Measurements from ENCODE around the gene AIM2.

AIM2 gene

DNA sequence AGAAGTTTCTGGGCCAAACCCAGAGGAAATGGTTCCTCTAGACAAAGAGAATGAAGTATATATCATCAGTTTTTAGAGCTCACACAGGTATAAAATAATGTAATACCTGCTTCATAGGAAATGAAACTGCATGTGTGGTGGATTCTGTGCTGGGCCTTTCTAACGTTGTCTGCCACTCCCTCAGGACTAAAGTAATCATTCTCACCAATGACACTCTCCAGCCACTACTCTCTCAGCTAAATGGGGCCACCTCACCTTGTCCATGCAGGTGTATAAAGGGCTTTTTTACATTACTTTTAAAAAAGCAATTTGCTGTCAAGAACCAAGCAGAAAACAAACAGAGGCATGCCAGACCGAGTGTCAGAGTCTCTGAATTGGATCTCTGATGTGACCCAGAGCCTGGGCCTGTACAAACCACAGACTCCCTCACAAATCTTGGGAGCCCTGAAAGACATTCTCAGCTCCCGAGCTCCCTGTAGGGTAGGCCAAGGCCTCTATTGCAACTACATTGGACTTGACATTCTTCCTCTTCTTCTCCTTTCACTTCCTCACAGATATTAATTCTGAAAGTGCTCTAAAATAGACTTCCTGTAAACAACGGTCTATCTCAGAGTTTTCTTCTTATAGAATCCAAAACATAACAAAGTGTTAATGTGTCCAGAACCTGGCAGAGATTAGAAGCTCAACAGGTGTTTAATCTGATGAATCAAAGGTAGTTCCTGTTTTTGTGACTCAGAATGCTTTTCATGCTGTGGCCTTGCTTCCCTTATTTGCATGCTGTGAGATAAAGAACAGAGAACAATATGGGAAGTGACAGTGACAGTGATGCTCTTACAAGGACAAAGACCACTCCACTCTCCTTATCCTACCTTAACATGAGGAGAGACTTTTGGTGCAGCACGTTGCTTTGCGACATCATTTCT is 8.6 kb downstream of the AIM2 start:
- DNase-seq (ENCODE audit: extremely low spot score), result peak; percentile 58
- POLR2A ChIA-PET, result interaction anchor here (1.5 kb wide), 1 partner anchor 10 kb away, joined by 4 read pairs; no protein-coding TSS in a partner anchor
- CTCF ChIA-PET, result interaction anchor here (1.0 to 1.8 kb wide), 10 partner anchors 12 to 562 kb away, joined by 3 to 5 read pairs (median 3); no protein-coding TSS in a partner anchor
- TF ChIP-seq, protein P1, sequence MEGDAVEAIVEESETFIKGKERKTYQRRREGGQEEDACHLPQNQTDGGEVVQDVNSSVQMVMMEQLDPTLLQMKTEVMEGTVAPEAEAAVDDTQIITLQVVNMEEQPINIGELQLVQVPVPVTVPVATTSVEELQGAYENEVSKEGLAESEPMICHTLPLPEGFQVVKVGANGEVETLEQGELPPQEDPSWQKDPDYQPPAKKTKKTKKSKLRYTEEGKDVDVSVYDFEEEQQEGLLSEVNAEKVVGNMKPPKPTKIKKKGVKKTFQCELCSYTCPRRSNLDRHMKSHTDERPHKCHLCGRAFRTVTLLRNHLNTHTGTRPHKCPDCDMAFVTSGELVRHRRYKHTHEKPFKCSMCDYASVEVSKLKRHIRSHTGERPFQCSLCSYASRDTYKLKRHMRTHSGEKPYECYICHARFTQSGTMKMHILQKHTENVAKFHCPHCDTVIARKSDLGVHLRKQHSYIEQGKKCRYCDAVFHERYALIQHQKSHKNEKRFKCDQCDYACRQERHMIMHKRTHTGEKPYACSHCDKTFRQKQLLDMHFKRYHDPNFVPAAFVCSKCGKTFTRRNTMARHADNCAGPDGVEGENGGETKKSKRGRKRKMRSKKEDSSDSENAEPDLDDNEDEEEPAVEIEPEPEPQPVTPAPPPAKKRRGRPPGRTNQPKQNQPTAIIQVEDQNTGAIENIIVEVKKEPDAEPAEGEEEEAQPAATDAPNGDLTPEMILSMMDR (IDR thresholded peaks at IDR 0.05; ENCODE audit: control extremely low read depth, extremely low read depth, low read depth, missing control alignments), result no peak

DNA sequence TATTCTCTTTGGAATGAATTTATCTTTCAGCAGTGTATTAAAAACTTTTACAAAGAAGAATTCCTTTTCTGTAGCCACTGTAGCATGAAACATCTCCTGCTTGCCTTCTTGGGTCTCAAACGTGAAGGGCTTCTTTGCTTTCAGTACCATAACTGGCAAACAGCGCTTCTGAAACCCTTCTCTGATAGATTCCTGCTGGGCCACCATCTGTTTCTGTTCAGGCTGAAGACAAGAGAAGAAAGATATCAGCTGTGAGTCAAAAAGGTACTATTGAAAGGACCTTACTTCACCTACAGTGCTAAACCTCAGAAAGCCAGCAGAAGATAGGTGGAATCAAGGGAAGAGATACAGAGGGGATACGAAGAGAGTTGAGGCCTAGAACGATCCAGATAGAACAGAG is 10.5 kb downstream of the AIM2 start:
- POLR2A ChIA-PET, result no interaction called here
- CTCF ChIA-PET, result no interaction called here
- TF ChIP-seq, protein P1 (IDR thresholded peaks at IDR 0.05; ENCODE audit: control extremely low read depth, extremely low read depth, low read depth, missing control alignments), result no peak
- no peak for DNase-seq (ENCODE audit: extremely low spot score)

DNA sequence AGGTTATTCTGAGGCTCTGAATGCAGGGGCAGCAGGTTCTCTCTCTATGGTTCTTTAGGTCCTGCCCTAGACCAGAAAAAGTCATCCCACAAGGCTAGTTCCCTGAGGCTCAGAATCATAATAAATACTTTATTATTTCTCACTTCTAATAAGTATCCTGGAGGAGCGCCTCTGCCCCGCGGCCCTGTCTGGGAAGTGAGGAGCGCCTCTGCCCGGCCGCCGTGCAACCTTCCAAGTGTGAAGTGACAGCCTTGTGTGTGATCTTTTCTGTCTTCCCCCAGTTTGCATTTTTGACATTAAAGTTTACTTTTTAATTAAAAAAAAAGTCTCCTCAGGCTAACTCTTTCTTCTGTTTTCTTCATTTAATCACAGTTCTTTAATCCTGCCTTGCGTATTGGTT is 11.5 kb downstream of the AIM2 start:
- POLR2A ChIA-PET, result no interaction called here
- no peak for DNase-seq (ENCODE audit: extremely low spot score)
- TF ChIP-seq, protein P1 (IDR thresholded peaks at IDR 0.05; ENCODE audit: control extremely low read depth, extremely low read depth, low read depth, missing control alignments), result no peak
- CTCF ChIA-PET, result interaction anchor here (1.2 to 1.7 kb wide), 3 partner anchors 8 to 23 kb away, joined by 3 to 10 read pairs (median 4); no protein-coding TSS in a partner anchor

DNA sequence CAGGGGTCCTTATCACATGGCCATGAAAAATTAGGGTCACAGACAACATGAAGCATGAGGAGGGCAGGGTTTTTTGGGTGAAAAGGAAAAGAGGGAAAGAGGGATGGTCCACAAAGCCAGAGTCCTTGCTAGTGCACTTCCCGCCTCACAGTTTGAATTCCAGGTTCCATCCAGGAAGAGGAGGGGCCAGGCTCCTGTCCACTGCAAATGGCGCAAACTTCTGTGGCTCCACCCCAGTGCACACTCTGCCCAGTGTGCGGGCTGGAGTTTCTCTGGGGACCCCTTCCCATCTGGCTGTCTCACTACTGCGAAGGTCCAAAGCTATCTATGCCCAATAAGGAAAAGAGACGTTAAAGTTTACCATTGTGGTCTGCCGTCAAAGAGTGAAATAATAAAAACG is 17.8 kb downstream of the AIM2 start:
- POLR2A ChIA-PET, result no interaction called here
- TF ChIP-seq, protein P1 (IDR thresholded peaks at IDR 0.05; ENCODE audit: control extremely low read depth, extremely low read depth, low read depth, missing control alignments), result no peak
- no peak for DNase-seq (ENCODE audit: extremely low spot score)
- CTCF ChIA-PET, result interaction anchor here (1.0 to 1.5 kb wide), 2 partner anchors 12 to 15 kb away, joined by 3 to 5 read pairs; no protein-coding TSS in a partner anchor

GRCh38 chr1:159056069-159056698 is 20.4 kb downstream of the AIM2 start:
- TF ChIP-seq, protein P1 (IDR thresholded peaks at IDR 0.05; ENCODE audit: control extremely low read depth, extremely low read depth, low read depth, missing control alignments), result peak; percentile 8
- ChIA-PET POLR2A (no interaction called here), CTCF (interaction anchor here (1.0 to 1.6 kb wide), 4 partner anchors 8 to 16 kb away, joined by 3 to 9 read pairs (median 4); no protein-coding TSS in a partner anchor)
- no peak for DNase-seq (ENCODE audit: extremely low spot score)

DNA sequence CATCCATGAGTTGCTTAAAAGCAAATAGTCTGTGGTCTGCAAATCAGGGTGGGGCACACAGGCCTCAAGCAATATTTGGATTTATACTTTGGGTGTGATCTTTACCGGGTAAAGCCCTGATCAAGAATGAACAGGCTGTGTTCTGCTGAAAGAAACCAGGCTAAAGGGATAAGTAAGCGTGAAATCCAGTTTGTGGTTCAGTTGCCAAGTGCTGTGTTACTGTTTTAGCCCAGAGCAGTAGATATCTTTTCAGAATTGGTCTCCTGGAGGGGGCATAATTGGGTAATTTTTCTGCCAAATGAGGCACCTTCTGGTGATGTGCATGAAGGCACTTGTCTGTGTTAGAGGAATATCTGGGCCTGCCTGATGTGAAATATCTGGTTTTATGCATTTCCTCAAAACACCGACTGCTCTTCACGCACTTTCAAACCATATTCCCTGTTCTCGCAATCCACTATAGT is 21.4 kb downstream of the AIM2 start:
- ChIA-PET POLR2A (no interaction called here), CTCF (interaction anchor here (1.0 to 1.6 kb wide), 3 partner anchors 9 to 17 kb away, joined by 3 to 9 read pairs (median 4); no protein-coding TSS in a partner anchor)
- TF ChIP-seq, protein P1 (IDR thresholded peaks at IDR 0.05; ENCODE audit: control extremely low read depth, extremely low read depth, low read depth, missing control alignments), result no peak
- DNase-seq (ENCODE audit: extremely low spot score), result no peak

All from GM10248 (cell line).